Activated CD4-positive, alpha-beta T cell treated with anti-CD3 and anti-CD28 coated beads for 4 hours (primary cell): Measurements from ENCODE around the gene NUDT14.
A peak's percentile ranks its signal among the peaks of the same experiment; 100 is the strongest.

Experiments used
- DNase-seq, 2 donors: peaks; one replicate each; pipeline ENCODE4 v3.0.0-alpha.2; 2020

NUDT14 gene

DNA sequence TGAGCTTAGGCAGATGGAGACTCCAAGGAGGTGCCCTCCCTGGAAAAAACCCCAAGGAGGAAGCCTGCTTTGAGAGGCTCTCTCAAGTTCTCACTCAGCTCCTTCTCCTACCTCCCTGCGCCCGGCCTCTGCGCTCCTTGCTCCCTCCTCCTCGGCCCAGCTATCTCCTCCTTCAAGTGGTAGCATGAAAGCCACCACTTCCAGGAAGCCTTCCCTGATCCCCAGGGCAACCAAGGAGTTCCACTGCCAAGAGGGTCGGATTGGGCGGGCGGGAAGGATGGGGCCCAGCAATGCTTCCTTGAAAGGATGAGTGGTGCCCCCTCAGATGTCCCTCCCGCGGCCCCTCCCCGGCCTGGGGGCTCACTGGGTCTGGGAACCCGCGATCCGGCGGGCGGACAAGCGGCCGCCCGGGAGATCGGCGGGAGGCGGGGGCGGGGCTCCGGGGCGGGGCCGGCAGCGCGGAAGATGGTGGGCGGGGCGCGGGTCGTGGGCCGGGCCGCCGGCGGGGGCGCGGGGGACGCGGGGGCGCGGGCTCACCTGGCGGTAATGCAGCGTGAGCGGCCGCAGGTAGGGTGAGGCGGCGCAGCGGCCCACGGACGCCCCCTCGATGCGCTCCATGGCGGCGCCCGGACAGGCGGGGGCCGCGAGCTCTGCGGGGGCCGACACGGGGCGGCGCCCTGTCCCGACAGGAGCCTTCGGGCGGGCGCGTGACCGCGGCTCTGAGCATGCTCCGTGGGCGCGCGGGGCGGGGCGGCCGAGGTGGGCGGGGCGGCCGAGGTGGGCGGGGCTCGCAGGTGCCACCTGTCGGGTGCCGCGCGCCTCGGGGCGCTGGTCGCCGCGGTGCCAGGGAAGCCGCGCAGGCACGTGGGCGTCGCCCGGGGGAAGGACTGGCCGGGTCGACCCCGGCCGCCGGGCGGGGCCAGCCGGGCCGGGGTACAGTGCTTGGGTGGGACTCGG lies at the start of gene NUDT14:
NUDT14 (minus strand) TSS at position 721 of the 957 bp plus-strand sequence; CDS start at position 618, 103 bp downstream.
- peak; percentile 81 to 86 for DNase-seq

DNA sequence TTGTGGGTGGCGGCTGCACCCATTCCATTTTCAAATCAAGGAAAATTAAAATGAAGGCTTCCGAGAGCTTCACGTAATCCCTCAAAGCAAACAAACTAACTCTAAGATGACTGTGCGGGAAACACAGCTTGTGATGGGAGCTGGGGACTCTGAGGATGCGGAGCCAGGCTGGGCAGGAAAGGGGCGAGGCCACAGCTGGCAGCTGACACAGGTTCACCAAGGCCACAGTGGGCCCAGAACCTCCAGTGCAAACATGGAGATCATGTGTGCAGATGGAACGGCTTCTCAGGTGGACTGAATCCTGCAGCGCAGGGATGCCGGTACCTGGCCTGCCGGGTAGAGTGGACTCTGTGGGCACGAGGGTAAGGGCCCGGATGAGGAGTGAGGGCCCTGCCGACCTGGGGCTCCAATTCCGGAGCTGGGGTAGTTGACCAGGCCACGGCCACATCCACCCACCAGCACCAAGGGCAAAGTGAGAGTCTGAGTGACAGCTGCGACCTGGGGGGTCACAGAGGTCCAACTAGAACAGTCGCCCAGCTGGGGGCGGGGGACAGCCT lies 48.1 kb upstream of the NUDT14 start:
- DNase-seq, result no peak

DNA sequence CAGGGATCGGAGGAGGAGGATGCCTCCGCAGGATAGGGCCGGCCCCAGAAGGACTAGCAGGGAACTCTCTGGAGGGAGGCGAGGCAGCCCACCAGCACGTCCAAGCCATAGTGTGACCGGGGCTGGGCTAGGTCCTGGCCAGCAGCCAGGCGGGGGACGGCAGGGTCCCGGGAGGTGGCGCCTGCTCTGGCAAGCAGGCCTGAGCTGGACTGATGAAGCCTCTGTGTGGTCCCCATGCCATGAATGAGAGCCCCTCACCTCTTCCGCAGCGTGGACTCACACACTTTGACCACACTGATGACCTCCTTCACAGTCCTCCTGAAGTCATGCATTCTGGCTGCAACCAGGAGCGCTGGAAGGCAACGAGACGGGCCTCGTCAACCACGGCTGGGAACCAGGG lies 47.5 kb upstream of the NUDT14 start:
- DNase-seq, result no peak

DNA sequence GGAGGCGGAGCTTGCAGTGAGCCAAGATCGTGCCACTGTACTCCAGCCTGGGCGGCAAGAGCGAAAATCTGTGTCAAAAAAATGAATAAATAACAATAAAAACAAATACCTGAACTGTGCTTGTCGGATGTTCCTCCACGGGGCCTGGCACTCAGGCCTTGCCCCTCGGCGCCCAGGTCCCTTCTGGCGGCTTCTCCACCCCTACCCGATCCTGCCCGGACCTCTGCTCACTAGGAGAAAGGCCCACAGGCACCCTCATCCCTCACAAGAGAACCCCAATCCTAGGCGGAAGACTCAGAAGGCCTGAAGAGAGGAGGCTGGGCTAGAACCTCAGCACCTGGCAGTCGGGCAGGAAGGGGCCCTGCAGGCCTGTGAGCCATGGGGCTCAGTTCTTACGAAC lies 46.2 kb upstream of the NUDT14 start:
- no peak for DNase-seq

DNA sequence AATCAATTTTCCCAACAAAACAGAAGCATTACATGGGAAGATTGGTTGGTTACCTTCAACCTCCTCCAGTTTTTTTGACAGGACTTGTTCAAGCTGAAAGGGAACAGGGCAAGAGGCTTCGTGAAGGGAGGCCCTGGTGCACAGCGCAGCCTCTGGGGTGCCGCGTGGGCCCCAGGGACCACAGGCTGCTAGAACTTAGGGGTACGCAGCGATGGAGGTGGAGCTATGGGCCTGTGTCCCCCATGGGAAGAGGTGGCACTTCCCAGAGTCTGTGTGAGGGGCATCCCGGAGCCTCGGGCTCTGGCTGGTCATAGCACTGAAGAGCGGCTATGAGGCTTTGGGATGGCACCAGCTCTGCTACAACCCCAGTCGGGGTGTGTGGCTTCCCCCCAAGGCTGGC lies 45.1 kb upstream of the NUDT14 start:
- no peak for DNase-seq

DNA sequence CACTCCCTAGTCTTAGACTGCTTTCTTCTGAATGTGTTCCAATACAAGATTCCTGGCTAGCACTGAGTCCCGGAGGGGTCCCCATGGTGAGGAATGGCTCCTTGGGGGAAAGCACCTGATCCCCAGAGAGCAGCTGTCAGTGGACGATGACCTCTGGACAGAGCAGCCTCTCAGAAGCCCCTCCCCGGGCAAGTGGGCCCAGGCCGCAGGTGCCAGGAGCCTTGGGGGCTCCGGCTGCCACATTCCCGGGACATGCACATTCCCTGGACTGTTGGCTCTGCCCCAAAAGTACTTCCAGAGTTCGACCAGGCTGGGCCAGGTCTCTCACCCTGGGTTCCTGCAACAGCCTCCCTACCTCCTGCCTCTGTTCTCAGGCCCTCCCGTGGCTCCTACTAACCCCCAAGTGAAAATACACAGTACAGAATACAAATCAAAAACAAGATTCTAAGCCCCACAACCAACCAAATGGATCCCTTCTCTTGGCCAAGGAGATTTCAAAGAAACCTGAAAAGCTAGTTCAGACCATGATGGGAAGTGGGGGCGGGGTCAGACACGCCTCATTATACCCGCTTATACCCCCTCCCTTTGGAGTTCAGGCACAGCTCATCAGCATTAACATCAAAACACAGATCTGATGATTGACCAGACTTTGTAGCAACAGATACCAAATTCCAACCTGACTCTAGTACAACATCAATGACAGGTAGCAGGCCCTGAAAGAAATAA lies 43.9 kb upstream of the NUDT14 start:
- no peak for DNase-seq

DNA sequence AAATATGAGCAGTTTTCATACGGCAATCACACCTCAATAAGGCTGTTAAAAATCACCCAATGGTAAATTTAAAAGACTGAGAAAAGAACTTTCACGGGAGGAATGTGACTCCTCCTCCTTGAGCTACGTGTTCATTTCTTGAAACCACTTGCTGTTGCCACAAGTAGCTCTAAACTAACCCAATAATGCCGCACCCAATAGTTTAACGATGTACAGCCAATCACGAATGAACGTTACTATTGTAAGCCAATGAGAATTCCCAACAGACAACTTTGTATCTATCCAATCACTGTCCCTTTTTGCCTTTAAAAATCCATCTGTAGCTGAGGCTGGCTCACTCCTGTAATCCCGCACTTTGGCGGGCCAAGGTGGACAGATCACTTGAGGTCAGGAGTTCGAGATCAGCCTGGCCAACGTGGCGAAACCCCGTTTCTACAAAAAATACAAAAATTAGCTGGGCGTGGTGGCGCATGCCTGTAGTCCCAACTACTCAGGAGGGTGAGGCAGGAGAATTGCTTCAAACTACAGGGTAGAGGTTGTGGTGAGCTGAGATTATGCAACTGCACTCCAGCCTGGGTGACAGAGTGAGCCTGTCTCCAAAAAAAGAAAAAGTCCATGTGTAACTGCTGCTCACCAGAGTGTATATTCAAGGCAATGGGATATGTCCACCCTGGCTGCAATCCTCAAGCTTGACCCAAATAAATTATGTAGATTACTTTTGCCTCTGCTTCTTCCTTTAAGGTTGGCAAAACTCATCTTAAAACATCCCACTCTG lies 42.8 kb upstream of the NUDT14 start:
- no peak for DNase-seq

DNA sequence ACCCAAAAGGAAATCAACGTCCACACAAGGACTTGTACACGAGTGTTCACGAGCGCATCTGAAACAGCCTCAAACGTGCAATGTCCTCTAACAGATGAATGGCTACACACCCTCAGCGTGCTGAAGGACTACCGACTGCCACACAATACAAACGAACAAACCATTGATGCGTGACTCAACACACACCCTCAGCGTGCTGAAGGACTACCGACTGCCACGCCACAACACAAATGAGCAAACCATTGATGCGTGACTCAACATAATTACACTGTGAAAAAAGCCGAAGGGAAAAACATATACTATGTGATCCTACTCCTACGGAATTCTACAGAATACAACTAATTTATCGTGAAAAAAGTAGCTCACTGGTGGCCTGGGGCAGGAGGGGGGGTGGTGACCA lies 42.1 kb upstream of the NUDT14 start:
- no peak for DNase-seq

DNA sequence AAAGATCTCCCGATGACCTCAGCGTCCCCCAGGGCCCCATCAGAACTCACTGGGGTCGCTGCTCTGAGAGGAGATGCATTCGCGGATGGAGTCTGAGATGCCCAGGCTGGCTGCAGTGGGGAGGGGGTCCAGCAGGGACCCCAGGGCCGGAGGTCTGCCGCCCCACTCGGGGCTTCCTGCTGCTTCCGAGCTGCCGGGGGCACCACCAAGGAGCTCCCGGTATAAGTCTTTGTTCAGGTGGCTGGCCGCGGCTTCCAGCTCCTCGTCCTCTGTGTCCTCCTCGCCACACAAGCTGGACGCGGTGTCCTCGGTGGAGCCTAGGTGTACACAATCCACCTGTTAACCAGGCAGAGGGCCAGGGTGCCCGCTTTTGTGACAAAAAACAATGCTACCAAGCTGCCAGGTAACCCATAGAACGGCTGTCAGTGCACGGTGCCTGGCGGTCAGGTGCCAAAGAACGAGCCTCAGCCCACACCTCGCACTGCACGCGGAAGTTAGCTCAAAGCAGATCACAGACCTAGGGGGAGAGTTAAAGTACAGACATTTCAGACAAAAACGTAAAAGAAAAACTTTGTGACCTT lies 40.6 kb upstream of the NUDT14 start:
- no peak for DNase-seq

DNA sequence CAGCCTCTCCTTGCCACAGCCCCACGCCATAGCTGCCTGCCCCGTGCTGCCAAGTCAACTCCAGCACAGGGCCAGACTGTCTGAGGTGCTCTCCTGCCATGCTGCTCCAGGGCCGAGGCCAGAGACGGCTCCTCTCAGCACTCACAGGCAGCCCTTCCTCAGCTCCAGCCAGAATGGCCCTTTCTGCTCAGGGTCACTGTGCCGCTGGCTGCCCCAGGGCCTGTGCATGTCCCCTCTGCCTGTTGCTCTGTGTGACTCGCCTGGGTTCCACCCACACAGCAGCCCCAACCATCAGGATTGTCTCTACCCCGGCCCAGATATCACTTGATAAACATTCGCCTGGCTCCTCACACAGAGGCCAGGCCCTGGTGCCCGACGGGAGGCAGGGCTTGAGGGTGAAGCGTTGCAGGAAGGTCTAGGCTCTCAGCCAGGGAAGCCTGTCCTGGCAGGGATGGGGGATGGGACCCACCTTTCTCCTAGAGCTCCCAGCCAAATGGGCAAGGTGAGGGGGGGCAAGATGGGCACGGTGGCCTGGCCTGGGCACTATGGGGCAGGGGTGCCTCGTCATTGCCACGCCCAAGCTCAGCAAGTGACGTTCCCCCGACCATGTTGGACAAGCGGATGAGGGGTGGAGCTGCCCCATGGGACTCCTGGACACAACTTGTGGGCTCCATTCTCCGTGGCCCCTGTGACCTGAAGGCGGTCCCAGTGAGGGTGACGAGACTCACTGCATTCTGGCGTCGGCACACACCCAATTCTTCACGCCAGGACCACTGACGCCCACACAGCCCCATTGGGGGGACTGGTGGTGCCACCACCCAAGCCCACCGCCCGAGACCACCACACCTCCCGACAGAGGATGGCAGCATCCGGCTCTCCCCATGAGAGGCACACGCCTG lies 39.8 kb upstream of the NUDT14 start:
- DNase-seq, result no peak

DNA sequence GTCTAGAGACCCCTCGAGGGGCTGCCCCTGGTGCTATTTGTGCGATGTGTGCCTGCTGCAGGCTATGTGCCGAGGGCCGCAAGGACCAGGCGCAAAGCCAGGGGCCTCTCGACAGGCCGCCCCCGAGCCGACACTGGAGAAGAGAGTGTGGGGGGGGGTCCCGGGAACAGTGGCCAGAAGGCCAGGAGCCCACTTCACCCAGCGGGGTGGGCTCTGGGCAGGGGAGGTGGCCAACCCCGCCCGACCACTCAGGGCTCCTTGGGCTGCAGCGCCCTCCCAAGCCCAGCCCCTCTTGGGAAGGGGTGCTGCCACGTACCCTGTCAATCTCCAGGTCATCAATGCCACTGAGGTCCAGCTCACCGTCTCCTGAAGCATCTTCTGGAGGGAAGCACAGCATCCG lies 38.6 kb upstream of the NUDT14 start:
- no peak for DNase-seq

DNA sequence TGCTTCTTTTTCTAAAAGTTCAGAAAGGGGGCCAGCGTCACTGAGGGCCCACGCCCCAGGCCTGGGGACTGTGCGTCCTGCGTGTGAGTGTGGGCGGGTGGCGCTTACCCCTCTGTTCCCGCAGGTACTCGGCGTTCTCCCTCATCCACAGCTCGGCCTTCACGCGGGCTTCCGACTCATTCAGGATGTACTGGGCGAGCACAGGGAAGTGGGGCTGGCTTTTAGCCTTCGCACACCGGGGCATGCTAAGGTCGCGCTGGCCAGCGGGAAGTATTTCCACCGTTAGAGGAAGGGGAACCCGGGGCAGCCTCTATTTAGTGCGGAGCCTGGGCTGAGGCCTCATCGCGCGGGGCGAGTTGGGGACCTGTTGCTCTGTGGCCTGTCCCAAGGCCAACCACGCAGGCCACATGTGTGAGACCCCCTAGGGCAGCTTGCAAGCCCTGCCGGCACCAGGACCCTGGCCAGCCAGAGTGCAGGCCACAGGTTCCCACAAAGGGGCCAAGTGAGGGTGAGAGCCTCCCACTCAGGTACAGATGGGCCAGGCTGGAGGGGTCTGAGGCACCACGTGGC lies 38.0 kb upstream of the NUDT14 start:
- no peak for DNase-seq

DNA sequence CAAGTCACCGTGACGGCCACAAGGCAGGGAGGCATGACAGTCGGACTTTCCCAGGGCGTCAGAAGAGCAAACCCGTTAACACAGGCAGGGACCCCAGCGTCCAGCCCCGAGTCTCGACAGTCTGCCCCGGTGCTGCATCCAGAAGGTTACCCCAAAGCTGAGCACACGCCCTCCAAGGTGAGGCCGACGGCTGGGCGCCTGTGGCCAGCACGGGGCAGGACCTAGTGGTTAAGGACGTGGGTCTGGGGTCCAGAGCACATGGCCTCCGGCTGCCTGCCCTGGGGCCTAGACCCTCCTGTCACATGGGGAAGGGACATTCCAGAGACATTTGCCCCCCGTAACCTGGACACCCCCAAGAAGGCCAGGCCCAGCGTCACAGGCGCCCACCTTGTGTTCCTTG lies 37.5 kb upstream of the NUDT14 start:
- DNase-seq, result no peak

DNA sequence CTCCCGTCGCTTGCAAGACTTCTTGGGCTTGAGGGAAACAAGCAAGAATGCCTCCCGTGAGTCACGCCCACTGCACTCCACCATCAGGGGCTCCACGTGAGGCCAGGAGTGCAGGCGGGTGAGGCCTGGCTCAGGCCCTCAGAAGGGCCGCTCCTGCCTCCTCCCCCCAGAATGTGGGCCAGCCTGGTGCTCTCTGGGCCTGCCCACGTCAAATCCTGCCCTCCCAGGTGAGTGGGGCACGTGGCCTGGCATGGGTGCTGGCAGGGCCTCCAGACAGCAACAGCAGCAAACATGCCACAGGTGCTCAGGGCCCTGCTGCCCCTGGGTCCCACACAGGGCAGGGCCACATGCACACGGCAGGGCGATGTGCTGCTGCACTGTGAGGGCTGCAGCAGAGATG lies 36.7 kb upstream of the NUDT14 start:
- DNase-seq, result no peak

DNA sequence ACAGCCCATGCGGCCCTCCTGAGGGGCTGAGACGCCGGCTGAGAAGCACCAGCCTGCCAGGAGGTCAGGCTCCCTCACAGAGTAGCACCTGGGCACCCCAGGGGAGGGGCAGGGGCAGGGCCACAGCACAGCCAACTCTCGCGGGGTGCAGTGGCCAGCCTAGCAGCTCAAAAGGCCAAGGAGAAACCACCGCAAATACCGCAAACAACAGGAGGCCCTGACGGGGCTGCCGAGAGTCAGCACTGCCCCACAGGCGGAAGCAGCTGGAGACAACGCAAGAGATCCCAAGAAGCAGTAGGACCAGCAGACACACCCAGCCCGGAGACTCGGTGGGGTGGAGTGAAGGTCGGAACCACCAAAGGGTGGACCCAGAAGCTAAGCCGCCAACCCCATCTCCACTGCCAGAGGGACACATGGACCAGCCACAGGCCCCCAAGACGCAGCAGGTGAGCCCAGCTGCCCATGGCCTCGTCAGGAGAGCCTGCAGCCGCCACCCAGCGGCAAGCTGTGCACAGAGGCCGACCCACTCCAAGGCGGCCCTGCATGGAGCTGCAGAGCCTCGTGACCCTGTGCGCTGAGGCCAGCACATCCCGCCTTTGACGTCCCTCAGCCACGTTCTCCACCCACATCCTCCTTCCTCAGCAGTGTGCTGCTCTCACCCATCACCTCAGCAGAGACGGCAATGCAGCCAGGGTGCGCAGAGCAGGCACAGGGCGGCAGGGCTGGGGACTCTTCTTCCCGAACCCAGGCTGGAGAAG lies 35.6 kb upstream of the NUDT14 start:
- no peak for DNase-seq

DNA sequence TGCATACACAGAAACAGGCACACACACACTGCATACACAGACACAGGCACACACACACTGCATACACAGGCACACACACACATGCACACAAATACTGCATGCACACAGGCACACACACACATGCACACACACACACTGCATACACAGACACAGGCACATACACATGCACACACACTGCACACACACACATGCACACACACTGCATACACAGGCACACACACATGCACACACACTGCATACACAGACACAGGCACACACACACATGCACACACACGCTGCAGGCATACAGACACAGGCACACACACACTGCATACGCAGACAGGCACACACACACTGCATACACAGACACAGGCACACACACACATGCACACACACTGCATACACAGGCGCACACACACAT lies 34.5 kb upstream of the NUDT14 start:
- no peak for DNase-seq

DNA sequence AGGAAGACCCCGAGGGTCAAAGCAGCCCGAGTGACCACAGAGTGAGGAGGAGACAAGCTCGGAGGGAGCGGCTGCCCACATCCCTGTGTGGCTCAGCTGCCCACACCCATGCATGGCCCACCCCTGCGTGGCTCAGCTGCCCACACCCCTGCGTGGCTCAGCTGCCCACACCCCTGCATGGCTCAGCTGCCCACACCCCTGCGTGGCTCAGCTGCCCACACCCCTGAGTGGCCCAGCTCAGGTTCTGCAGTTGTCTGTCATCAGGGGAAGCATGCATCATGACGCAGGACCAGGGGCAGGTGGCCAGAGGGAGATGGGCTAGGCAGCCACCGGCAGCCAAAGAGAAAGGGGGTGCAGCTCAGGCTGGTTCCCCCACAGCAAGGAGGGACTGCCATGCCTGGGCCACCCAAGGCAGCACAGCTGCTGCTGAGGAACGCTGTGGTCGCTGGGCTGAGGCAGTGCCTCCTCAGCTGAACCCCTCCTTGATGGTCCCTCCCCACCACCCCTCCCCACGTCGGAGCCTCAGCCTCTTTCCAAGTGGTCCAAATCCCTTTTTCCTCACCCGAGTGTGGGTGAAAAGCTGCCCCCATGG lies 33.3 kb upstream of the NUDT14 start:
- no peak for DNase-seq

DNA sequence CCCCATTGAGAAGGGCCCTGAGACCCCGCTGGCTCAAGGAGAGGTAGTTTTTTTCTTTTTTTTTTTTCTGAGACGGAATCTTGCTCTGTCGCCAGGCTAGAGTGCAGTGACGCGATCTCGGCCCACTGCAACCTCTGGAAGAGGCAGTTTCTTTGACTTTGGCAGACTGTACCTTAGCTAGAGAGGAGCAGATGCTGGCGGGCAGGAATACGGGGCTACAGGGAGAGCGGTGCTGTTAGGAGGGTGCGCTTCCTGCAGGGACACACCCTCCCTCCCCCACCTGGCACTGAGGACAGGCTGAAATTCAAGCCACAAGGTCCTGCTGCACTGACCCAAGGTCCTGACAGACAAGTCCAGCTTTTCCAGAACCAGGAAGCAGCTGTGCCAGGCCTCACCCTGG lies 32.2 kb upstream of the NUDT14 start:
- DNase-seq, result no peak

DNA sequence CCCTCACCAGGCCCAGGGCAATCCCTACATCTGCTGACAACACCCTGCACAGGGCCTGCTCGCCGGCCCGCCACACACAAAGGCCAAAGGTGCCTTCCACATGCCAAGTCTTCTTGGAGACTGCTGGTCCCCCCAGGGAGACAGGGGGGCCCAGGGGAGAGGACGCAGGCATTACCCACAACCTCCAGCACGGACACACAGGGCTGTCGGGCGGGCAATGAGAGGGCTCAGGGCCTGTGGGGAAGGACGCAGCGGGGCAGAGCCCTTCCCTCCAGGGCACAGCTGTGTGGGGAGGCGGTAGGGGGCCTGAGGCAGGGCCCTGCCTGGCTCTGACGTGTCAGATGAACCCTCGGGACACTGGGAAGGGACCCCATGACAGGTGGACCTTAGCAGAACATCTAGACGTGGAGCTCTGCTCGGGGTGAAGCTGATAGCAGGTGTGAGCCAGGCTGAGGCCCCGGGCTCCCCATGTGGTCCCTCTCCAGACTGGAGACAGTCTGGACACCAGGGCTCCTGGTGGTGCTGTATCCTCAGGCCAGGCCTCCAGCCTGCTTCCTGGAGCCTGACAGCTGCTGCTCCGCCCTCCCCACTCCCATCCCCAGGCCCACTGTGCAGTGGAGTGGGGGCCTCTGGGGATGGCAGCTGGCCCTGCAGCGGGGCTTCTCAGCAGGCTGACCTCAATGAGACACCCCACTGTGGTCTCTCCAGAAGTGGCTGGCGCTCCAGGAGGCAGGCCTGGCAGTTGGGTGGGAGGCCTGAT lies 31.6 kb upstream of the NUDT14 start:
- DNase-seq, result no peak
